Measurements from ENCODE around the gene LMNTD2.
A peak's percentile ranks its signal among the peaks of the same experiment; 100 is the strongest.
"Not testable (repeated sequence)": the region's sequence is repeated elsewhere in the genome, so short reads cannot be mapped to it uniquely, and the experiment has no call there.

The LMNTD2 gene

GRCh38 chr11:533586-534395 lies 26.7 kb downstream of the LMNTD2 start:
- DNase-seq: no peak

GRCh38 chr11:532986-533585 lies 27.5 kb downstream of the LMNTD2 start:
- DNase-seq: no peak

GRCh38 chr11:532527-532985 lies 28.0 kb downstream of the LMNTD2 start:
- no peak for DNase-seq

- no peak for DNase-seq
These were observed 28.5 kb downstream of the LMNTD2 start for GRCh38 chr11:531919-532526.

- no peak for DNase-seq
These were observed 29.3 kb downstream of the LMNTD2 start for GRCh38 chr11:530960-531831.

GRCh38 chr11:529728-530411 lies 30.7 kb downstream of the LMNTD2 start:
- no peak for DNase-seq

- no peak for DNase-seq
These were observed 31.5 kb downstream of the LMNTD2 start for GRCh38 chr11:528815-529727.

GRCh38 chr11:528166-528814 lies 32.2 kb downstream of the LMNTD2 start:
- DNase-seq: no peak

GRCh38 chr11:526192-526591 lies 34.3 kb downstream of the LMNTD2 start:
- DNase-seq: no peak

- no peak for DNase-seq
These were observed 39.3 kb downstream of the LMNTD2 start for GRCh38 chr11:521177-521688.

GRCh38 chr11:520428-521176 lies 39.9 kb downstream of the LMNTD2 start:
- no peak for DNase-seq

- peak; percentile 88 for DNase-seq
These were observed 41.9 kb downstream of the LMNTD2 start for GRCh38 chr11:518463-519202.

GRCh38 chr11:516918-517685 lies 43.4 kb downstream of the LMNTD2 start:
- not testable (repeated sequence) for DNase-seq

- no peak for DNase-seq
These were observed 44.1 kb downstream of the LMNTD2 start for GRCh38 chr11:516400-516799.

GRCh38 chr11:515131-515530 lies 45.4 kb downstream of the LMNTD2 start:
- no peak for DNase-seq

GRCh38 chr11:514606-515005 lies 45.9 kb downstream of the LMNTD2 start:
- DNase-seq: no peak

- no peak for DNase-seq
These were observed 47.6 kb downstream of the LMNTD2 start for GRCh38 chr11:512761-513595.

Data from kidney glomerular epithelial cell (primary cell).